ENCODE data around the gene SALL1.

Gene SALL1

GRCh38 chr16:51113236-51114125 is 37.6 kb downstream of the SALL1 start:
- Histone ChIP-seq H3K9ac (ENCODE audit: low read depth, low read length, poor library complexity) (no peak overlapping the region), H2BK15ac (ENCODE audit: low read length) (no peak overlapping the region), H2AK5ac (ENCODE audit: low read depth, low read length) (no peak overlapping the region), H4K91ac (ENCODE audit: low read depth, low read length, poor library complexity) (no peak overlapping the region), H3K4me1 (ENCODE audit: control insufficient read depth in 2 of 2, insufficient read depth in 1 of 2, low read depth in 1 of 2, low read length in 2 of 2) (peaks cover 15 to 34% of the 10 kb centered on the region in 2 donors), H2AFZ (ENCODE audit: low read length) (peak overlapping the region; percentile 87), H3K14ac (ENCODE audit: low read length) (no peak overlapping the region), H3K18ac (ENCODE audit: low read length) (peak overlapping the region; percentile 45), H3K27me3 (ENCODE audit: control insufficient read depth in 3 of 3, insufficient read depth in 3 of 3, low read depth in 1 of 3, low read length in 3 of 3) (peaks cover 0 to 59% (median 22%) of the 10 kb centered on the region in 3 experiments), H3K23ac (ENCODE audit: low read depth, low read length, poor library complexity) (no peak overlapping the region), H3K27ac (replicated peaks; ENCODE audit: low read length) (no peak overlapping the region), H2BK12ac (ENCODE audit: low read length) (no peak overlapping the region), H3K9me3 (replicated peaks in 1 of 2; ENCODE audit: control insufficient read depth in 2 of 2, insufficient read depth in 1 of 2, low read depth in 1 of 2, low read length in 2 of 2) (no peaks in the 10 kb centered on the region), H3K4me3 (ENCODE audit: low read length in 2 of 2) (peak overlapping the region in 1 of 2 donors; percentile 23), H3K4me2 (ENCODE audit: insufficient read depth, low read length, poor library complexity, severe bottlenecking) (peak overlapping the region; percentile 45), H3K4ac (ENCODE audit: low read length) (no peak overlapping the region), H3K79me1 (ENCODE audit: low read depth, low read length) (no peaks in the 10 kb centered on the region), H2BK5ac (ENCODE audit: low read length) (no peak overlapping the region), H3K36me3 (replicated peaks in 1 of 2; ENCODE audit: control insufficient read depth in 2 of 2, insufficient read depth in 2 of 2, low read length in 2 of 2) (no peaks in the 10 kb centered on the region), H4K8ac (ENCODE audit: low read depth, low read length) (no peak overlapping the region), H2BK120ac (ENCODE audit: low read depth, low read length) (no peak overlapping the region)
- peak; percentile 50 for DNase-seq (ENCODE audit: low spot score)
- WGBS, 2 donors (ENCODE audit: extremely low coverage in 2 of 2, insufficient read length in 2 of 2, insufficient replicate concordance in 1 of 2), result no CpG with 5 or more reads among the region's 50 CpGs

- H2BK5ac ChIP-seq (ENCODE audit: low read length), result no peak overlapping the region
- H3K27me3 ChIP-seq (ENCODE audit: control insufficient read depth in 3 of 3, insufficient read depth in 3 of 3, low read depth in 1 of 3, low read length in 3 of 3), result peaks cover 0 to 62% (median 22%) of the 10 kb centered on the region in 3 experiments
- H3K4me2 ChIP-seq (ENCODE audit: insufficient read depth, low read length, poor library complexity, severe bottlenecking), result no peak overlapping the region
- no peak for DNase-seq (ENCODE audit: low spot score)
- no peak overlapping the region for H2AK5ac ChIP-seq (ENCODE audit: low read depth, low read length)
- H3K27ac ChIP-seq (replicated peaks; ENCODE audit: low read length), result no peak overlapping the region
- peaks cover 15 to 34% of the 10 kb centered on the region in 2 donors for H3K4me1 ChIP-seq (ENCODE audit: control insufficient read depth in 2 of 2, insufficient read depth in 1 of 2, low read depth in 1 of 2, low read length in 2 of 2)
- no peak overlapping the region for H3K9ac ChIP-seq (ENCODE audit: low read depth, low read length, poor library complexity)
- no CpG with 5 or more reads among the region's 3 CpGs for WGBS, 2 donors (ENCODE audit: extremely low coverage in 2 of 2, insufficient read length in 2 of 2, insufficient replicate concordance in 1 of 2)
- no peak overlapping the region for H3K23ac ChIP-seq (ENCODE audit: low read depth, low read length, poor library complexity)
- H2AFZ ChIP-seq (ENCODE audit: low read length), result no peak overlapping the region
- no peak overlapping the region for H4K91ac ChIP-seq (ENCODE audit: low read depth, low read length, poor library complexity)
- no peak overlapping the region for H2BK12ac ChIP-seq (ENCODE audit: low read length)
- no peaks in the 10 kb centered on the region for H3K79me1 ChIP-seq (ENCODE audit: low read depth, low read length)
- no peak overlapping the region for H3K4me3 ChIP-seq (ENCODE audit: low read length in 2 of 2)
- H3K18ac ChIP-seq (ENCODE audit: low read length), result no peak overlapping the region
- H2BK120ac ChIP-seq (ENCODE audit: low read depth, low read length), result no peak overlapping the region
- H4K8ac ChIP-seq (ENCODE audit: low read depth, low read length), result no peak overlapping the region
- no peak overlapping the region for H2BK15ac ChIP-seq (ENCODE audit: low read length)
- no peak overlapping the region for H3K4ac ChIP-seq (ENCODE audit: low read length)
- H3K14ac ChIP-seq (ENCODE audit: low read length), result no peak overlapping the region
- no peaks in the 10 kb centered on the region for H3K9me3 ChIP-seq (replicated peaks in 1 of 2; ENCODE audit: control insufficient read depth in 2 of 2, insufficient read depth in 1 of 2, low read depth in 1 of 2, low read length in 2 of 2)
- no peaks in the 10 kb centered on the region for H3K36me3 ChIP-seq (replicated peaks in 1 of 2; ENCODE audit: control insufficient read depth in 2 of 2, insufficient read depth in 2 of 2, low read length in 2 of 2)
These were observed 38.7 kb downstream of the SALL1 start for GRCh38 chr16:51112323-51112722.

- no peak overlapping the region for H3K4me3 ChIP-seq (ENCODE audit: low read length in 2 of 2)
- no peak overlapping the region for H3K14ac ChIP-seq (ENCODE audit: low read length)
- peaks cover 0 to 67% (median 22%) of the 10 kb centered on the region in 3 experiments for H3K27me3 ChIP-seq (ENCODE audit: control insufficient read depth in 3 of 3, insufficient read depth in 3 of 3, low read depth in 1 of 3, low read length in 3 of 3)
- no peaks in the 10 kb centered on the region for H3K36me3 ChIP-seq (replicated peaks in 1 of 2; ENCODE audit: control insufficient read depth in 2 of 2, insufficient read depth in 2 of 2, low read length in 2 of 2)
- H4K91ac ChIP-seq (ENCODE audit: low read depth, low read length, poor library complexity), result no peak overlapping the region
- H2BK12ac ChIP-seq (ENCODE audit: low read length), result no peak overlapping the region
- no peak overlapping the region for H3K27ac ChIP-seq (replicated peaks; ENCODE audit: low read length)
- H2BK5ac ChIP-seq (ENCODE audit: low read length), result no peak overlapping the region
- no peak overlapping the region for H2BK120ac ChIP-seq (ENCODE audit: low read depth, low read length)
- H2BK15ac ChIP-seq (ENCODE audit: low read length), result no peak overlapping the region
- H3K79me1 ChIP-seq (ENCODE audit: low read depth, low read length), result no peaks in the 10 kb centered on the region
- H3K23ac ChIP-seq (ENCODE audit: low read depth, low read length, poor library complexity), result no peak overlapping the region
- H2AK5ac ChIP-seq (ENCODE audit: low read depth, low read length), result no peak overlapping the region
- no peak overlapping the region for H2AFZ ChIP-seq (ENCODE audit: low read length)
- H3K9ac ChIP-seq (ENCODE audit: low read depth, low read length, poor library complexity), result no peak overlapping the region
- H3K4me1 ChIP-seq (ENCODE audit: control insufficient read depth in 2 of 2, insufficient read depth in 1 of 2, low read depth in 1 of 2, low read length in 2 of 2), result peaks cover 15 to 34% of the 10 kb centered on the region in 2 donors
- H3K4me2 ChIP-seq (ENCODE audit: insufficient read depth, low read length, poor library complexity, severe bottlenecking), result no peak overlapping the region
- no peak overlapping the region for H3K18ac ChIP-seq (ENCODE audit: low read length)
- no peak for DNase-seq (ENCODE audit: low spot score)
- no peak overlapping the region for H3K4ac ChIP-seq (ENCODE audit: low read length)
- H4K8ac ChIP-seq (ENCODE audit: low read depth, low read length), result no peak overlapping the region
- H3K9me3 ChIP-seq (replicated peaks in 1 of 2; ENCODE audit: control insufficient read depth in 2 of 2, insufficient read depth in 1 of 2, low read depth in 1 of 2, low read length in 2 of 2), result no peaks in the 10 kb centered on the region
- no CpG with 5 or more reads among the region's 6 CpGs for WGBS, 2 donors (ENCODE audit: extremely low coverage in 2 of 2, insufficient read length in 2 of 2, insufficient replicate concordance in 1 of 2)
These were observed 39.3 kb downstream of the SALL1 start for GRCh38 chr16:51111759-51112158.

DNA sequence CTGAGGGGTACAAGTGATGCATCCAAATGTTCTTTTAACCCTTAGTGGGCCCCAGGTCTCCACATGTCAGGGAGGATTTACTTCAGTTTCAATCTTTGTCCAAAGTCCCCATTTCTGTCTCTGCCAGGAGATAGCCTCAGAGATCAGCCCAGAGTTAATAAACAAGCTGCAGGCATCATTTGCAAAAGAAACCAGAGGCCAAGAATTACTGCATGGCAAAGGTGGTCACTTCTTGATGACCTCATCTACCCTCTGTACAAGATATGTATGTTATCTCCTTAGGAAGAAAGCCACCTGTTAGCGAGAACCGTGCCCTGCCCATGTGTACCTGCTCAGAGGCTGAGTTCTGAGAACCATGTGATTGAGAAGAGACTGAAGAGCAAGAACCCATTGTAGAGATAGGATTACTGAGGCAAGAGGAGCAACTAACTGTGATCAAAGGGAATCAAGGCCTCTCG is 40.3 kb downstream of the SALL1 start:
- Histone ChIP-seq H3K4me1 (ENCODE audit: control insufficient read depth in 2 of 2, insufficient read depth in 1 of 2, low read depth in 1 of 2, low read length in 2 of 2) (peaks cover 9 to 30% of the 10 kb centered on the region in 2 donors), H2BK15ac (ENCODE audit: low read length) (no peak overlapping the region), H3K27ac (replicated peaks; ENCODE audit: low read length) (no peak overlapping the region), H3K79me1 (ENCODE audit: low read depth, low read length) (no peaks in the 10 kb centered on the region), H3K4ac (ENCODE audit: low read length) (no peak overlapping the region), H2BK5ac (ENCODE audit: low read length) (no peak overlapping the region), H2AFZ (ENCODE audit: low read length) (no peak overlapping the region), H4K8ac (ENCODE audit: low read depth, low read length) (no peak overlapping the region), H3K36me3 (replicated peaks in 1 of 2; ENCODE audit: control insufficient read depth in 2 of 2, insufficient read depth in 2 of 2, low read length in 2 of 2) (no peaks in the 10 kb centered on the region), H4K91ac (ENCODE audit: low read depth, low read length, poor library complexity) (no peak overlapping the region), H3K4me2 (ENCODE audit: insufficient read depth, low read length, poor library complexity, severe bottlenecking) (no peak overlapping the region), H3K9me3 (replicated peaks in 1 of 2; ENCODE audit: control insufficient read depth in 2 of 2, insufficient read depth in 1 of 2, low read depth in 1 of 2, low read length in 2 of 2) (no peaks in the 10 kb centered on the region), H3K18ac (ENCODE audit: low read length) (no peak overlapping the region), H3K14ac (ENCODE audit: low read length) (no peak overlapping the region), H2AK5ac (ENCODE audit: low read depth, low read length) (no peak overlapping the region), H3K27me3 (ENCODE audit: control insufficient read depth in 3 of 3, insufficient read depth in 3 of 3, low read depth in 1 of 3, low read length in 3 of 3) (peaks cover 0 to 76% (median 22%) of the 10 kb centered on the region in 3 experiments), H3K23ac (ENCODE audit: low read depth, low read length, poor library complexity) (no peak overlapping the region), H2BK12ac (ENCODE audit: low read length) (no peak overlapping the region), H2BK120ac (ENCODE audit: low read depth, low read length) (no peak overlapping the region), H3K4me3 (ENCODE audit: low read length in 2 of 2) (no peak overlapping the region), H3K9ac (ENCODE audit: low read depth, low read length, poor library complexity) (no peak overlapping the region)
- no CpG with 5 or more reads among the region's 3 CpGs for WGBS, 2 donors (ENCODE audit: extremely low coverage in 2 of 2, insufficient read length in 2 of 2, insufficient replicate concordance in 1 of 2)
- DNase-seq (ENCODE audit: low spot score), result no peak
